ENCODE results near the gene CLIP4.

GRCh38 chr2:29074411-29074810 lies 40.8 kb upstream of the CLIP4 start, which contains the start of gene PCARE:
- TF ChIP-seq CTCF (IDR thresholded peaks at IDR 0.05; ENCODE audit: low read depth, low read length, poor library complexity, severe bottlenecking) (no peak), EZH2phosphoT487 (IDR thresholded peaks at IDR 0.05; ENCODE audit: borderline replicate concordance, low read length) (no peak)
